Renal cortical epithelial cell (primary cell): Measurements from ENCODE around the gene TMEM61. TPM values are rescaled to one million over a fixed set of nuclear protein-coding genes. Genes with fewer than 3 reads are reported as not detected.
"Not testable (repeated sequence)": the region's sequence is repeated elsewhere in the genome, so short reads cannot be mapped to it uniquely, and the experiment has no call there.

Experiments used
- DNase-seq: peaks from one replicate; pipeline ENCODE4 v3.0.0-alpha.2; 2011; ENCODE audit warnings: low read depth
- total RNA-seq: library from RNA; depleted of rRNA; stranded (reverse); fragments of >200 nt; gene quantifications from 2 replicates; pipeline ENCODE4 v1.2.3, GENCODE V29; 2014

Gene TMEM61
- total RNA-seq, 1 donor from 2014 or later: 0.35 TPM

DNA sequence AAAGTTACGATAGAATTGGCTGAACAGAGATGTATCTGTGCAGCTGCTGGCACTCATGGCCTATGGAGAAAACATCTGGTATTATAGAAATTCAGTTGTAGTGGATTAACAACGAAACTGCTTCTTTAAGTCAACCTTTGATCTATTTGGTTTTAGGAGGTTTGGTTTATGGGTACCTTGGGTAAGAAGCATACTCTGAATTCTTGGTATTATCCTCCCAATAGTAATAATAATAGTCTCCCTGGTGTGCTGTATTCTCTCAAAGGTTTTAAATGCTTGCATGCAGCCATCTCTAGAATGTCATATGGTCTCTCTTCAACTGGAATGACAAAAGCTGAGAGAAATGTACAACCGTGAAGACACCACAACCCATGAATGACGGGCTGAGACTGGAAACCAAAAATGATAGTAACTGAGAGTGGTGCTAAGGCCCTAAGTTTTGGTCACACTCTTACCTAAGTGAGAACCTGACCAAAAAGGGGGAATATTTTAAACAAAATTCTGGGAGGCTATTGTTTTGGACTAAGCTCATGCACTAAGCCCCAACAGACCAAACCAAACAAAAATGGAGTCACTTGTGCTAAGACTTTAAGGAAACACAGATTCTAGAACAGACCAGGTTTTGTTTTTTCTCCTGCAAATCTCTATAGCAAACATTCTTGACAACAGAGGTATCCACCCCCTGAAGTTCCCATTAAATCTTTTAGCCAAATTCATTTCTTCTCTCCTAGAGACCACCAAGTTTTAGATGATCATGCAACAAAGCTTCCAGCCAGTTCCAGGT is 17.6 kb upstream of the TMEM61 start:
- DNase-seq: no peak

DNA sequence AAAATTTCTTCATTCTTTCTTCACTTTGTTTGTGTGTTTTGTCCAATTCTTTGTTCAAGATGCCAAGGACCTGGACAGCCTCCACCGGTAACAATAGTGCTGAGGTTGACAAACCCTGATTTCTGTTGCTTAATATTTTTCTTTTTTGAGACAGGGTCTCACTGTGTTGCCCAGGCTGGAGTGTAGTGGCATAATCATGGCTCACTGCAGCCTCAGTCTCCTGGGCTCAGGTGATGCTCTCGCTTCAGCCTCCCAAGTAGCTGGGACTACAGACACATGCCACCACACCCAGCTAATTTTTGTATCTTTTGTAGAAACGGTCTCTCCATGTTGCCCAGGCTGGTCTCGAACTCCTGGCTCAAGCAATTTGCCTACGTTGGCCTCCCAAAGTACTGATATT is 16.6 kb upstream of the TMEM61 start:
- not testable (repeated sequence) for DNase-seq

DNA sequence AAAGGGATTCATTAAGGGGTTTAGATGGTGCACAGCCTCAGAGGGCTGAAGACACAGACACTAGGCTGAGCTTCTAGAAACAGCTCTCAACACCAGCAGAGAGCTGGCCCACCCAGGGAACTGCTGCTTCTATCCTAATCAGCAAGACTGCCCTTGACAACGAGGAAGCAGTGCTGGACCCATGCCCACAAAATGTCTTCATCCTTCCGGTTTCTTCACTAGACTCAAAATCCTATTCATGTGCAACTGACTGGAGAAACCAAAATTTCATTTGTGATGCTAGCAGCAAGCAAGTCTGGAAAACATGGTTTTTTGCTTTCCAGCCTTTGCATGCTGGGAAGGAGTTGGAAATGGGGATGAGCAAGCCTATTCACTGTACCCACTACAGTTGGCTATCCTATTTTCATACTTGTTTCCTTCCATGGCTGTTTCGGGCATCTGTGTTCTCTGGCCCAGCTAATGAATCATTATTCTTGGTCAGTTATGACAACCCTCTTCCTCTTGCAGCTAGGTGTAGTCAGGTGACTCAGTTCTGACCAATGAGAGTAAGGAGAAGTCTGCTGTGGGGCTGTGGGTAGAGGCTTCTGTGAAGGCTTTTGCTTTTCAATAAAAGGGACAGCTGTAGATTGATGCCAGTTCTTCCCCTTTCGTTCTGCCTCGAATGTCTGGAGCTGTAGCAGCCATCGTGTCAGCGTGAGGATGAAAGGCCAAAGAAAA is 14.6 kb upstream of the TMEM61 start:
- no peak for DNase-seq

DNA sequence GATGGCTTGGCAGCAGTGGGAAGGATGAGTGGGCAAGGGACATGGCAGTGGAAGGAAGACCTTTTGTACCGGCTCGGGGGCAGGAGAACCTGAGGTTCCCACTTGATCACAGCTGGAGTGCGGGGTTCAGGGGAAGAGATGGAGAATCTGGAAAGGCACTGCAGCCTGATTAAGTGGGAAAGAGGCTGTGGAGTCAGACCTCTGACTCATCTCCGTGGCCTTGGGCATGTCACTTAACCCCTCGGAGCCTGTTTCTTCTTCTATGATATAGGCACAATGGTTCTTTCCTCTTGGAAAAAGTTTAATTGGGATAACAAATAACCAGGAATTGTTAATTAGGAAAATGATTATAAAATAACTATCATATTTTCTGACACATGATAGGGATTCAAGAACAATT is 13.1 kb upstream of the TMEM61 start:
- DNase-seq: no peak

DNA sequence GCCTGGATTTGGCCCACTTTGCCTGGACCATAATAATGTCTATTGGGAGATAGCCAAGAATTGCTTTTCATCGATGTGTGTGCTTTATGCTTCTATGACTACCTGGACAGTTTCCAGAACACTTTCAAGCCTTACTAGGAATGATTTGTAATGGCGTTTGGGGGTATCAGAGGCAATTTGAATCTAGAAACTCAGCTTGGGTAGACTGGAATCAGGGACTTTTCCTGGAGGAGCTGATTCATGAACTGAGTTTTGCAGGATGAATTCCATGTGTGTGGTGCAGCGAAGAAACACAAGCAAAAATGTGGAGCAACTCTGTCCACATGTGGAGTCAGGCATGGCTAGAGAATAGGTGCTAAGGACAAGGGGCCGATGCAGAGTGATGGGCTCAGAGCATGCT is 11.9 kb upstream of the TMEM61 start:
- no peak for DNase-seq

DNA sequence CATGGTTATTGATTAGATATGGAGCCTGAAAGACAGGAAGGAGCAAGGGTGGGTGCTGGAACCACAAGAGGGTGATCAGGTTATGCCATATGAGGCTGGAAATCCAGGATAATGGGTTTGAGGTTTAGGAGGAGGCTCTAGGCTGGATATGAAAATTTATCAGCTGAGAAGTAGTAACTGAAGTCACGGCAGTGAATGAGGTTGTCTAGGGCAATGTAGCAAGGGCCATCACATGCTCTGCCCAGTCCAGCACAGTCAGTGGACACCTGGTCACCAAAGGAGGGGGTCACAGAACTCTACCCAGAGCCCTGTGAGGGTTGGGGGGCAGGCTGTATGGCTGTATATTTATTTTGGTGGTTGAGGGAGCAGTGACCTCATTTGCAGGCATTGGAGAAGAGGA is 10.5 kb upstream of the TMEM61 start:
- DNase-seq: no peak

DNA sequence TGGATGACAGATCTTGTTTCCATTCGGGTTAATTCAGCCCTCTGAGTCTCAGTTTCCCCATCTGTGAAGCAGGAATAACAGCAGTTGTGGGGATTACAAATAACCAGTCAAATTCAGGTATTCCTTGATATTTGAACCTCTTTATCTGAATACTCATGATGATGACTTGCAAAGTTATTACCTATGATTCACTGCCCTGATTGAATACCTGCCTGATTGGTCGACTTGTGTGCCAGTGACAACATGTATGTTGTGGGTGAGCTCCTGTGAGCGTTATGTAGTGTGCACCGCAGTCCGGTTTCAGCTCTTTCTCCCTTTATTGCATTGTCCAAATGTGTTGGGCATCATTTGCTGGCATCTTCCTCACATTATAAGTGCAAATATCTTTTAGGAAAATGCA is 9.5 kb upstream of the TMEM61 start:
- DNase-seq: no peak

DNA sequence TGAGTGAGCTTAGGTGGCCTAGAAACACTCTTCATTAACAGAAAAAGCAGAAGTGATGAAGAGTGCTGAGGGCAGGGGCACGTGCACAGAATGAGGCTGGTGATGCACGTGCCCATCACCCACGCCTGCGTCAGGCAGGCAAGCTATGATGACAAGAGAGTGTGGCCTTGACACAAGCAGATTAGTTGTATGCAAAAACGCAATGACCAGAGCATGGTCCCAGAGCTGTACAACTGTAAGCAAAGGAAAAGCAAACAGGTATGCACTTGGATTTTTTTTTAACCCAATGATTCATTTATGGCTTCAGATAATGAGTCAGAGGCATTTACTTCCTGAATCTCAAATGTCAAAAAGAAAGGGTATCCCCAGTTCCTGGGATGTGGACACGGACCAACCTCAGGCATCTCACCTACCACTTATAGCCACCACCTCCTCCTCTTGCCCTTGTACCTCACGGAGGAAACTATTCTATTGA is 9.1 kb upstream of the TMEM61 start:
- peak; percentile 93 for DNase-seq

DNA sequence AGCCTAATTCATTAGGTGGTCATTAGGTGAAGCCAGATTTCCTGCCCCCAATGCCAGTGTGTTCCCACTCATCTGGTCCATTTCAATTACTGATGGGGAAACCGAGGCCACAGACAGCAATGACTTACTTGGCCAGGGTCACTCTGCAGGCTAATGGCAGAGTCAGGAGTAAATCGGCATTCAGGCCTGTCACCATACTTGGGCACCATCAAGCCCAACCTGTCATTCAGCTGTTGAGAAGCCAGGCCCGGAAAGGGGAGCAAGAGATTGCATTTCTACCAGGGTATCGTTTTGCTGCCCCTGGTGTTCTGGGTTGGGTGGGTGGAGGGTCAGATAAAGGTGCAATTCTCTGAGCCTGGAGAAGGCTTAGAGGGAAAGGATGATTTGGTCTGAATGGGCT is 8.0 kb upstream of the TMEM61 start:
- DNase-seq: no peak

DNA sequence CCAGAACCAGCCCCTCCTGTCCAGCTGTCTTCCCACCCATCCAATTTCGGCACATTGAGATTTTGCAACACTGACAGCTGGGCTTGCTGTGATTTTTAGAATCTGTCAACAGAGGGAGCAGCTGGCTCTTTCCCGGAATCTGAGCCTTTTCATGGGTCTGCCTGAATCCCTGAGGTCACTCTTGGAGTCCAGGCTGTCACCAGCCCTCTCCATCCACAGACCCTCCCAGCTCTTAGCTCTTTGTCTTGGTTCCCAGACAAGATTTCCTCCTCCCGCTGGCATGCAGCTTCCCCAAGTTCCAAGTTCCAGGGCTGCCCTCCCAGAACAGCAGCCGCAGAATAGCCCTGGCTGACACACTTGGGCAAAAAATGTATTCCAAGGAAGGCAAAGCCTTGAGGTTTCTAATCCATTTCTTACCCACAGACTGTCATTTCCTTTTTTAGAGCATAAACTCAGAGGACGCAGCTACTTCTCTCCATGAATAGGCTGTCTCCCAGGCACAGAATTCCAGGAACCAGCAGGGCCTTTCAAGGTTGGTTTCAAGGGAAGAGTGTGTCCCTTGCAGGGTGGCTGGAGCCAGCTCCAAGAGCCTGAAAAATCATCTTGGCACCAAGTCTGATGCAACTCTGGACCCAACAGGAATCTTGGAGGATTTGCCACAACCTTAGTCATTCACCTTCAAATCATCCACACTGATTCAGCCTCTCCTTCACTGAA is 7.1 kb upstream of the TMEM61 start:
- DNase-seq: no peak

DNA sequence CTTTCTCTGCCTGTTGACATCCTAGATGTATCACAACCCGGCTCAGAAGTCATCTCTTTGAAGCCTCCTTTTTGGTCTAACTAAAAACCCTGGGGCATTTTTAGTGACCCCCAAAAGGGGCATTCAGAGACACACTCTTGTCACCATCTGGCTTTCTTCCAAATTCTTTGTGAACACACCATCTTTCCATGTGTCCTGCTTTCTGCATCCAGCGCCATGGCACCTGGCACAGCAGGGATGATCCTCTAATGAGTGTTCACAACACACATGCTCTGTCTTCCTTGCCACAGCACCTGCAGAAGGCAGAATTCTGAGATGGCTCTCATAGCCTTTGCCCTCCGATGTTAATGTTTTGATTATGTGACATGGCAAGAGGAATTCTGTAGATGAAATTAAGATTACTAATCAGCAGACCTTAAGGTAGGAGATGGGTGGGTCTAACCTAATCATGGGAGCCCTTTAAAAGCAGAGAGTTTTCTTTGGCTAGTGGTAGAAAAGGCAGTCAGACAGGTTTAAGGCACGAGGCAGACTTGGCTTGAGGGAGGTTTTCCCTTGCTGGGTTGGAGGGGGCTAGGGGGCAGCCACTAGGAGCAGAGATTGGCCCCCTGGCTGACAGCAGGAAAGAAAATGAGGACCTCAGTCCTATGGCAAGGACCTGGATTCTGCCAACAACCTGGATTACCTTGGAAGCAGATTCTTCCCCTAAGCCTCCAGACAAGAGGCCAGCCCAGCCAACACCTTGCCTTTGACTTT is 4.9 kb upstream of the TMEM61 start:
- no peak for DNase-seq

DNA sequence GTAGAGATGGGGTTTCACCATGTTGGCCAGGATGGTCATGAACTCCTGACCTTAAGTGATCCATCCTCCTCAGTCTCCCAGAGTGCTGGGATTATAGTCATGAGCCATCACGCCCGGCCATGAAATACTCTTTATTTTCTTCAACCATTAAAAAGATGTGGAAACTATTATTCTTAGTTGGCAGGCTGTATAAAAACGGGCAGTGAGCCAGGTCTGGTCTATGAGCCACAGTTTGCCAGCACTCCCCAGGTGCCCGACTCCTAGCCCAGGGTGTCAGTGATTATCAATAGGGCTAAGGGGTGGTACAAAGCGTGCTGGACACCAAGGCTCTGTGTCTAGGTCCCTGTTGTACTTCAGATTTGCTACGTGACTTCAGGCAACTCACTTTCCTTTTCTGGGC is 3.7 kb upstream of the TMEM61 start:
- DNase-seq: peak; percentile 47

DNA sequence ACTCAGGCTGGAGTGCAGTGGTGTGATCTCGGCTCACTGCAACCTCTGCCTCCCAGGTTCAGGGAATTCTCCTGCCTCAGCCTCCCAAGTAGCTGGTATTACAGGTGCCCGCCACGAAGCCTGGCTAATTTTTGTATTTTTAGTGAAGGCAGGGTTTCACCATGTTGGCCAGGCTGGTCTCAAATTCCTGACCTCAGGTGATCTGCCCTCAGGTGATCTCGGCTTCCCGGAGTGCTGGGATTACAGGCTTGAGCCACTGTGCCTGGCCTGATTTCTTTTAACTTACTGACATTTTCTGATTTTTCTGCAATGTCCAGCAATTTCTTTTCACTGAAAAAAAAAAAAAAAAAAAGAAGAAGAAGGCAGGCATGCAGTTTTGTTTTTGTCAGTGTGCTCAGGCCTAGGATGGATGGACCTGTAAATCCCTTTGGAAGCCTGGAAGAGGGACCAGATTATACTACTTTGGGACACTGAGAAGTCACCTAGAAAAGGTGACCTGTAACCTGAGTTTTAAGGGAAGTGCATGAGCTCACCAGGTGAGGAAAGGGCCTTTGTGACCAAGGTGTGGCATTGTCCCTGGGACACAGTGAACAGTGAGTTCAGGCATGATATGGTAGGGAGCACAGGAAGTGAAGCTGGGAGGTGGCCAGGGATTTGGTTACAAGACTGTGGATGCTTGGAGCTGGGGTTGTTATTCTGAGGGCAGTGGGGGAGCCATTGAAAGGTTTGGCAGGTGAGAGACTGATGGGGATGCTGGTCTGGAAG is 2.7 kb upstream of the TMEM61 start:
- DNase-seq: no peak

DNA sequence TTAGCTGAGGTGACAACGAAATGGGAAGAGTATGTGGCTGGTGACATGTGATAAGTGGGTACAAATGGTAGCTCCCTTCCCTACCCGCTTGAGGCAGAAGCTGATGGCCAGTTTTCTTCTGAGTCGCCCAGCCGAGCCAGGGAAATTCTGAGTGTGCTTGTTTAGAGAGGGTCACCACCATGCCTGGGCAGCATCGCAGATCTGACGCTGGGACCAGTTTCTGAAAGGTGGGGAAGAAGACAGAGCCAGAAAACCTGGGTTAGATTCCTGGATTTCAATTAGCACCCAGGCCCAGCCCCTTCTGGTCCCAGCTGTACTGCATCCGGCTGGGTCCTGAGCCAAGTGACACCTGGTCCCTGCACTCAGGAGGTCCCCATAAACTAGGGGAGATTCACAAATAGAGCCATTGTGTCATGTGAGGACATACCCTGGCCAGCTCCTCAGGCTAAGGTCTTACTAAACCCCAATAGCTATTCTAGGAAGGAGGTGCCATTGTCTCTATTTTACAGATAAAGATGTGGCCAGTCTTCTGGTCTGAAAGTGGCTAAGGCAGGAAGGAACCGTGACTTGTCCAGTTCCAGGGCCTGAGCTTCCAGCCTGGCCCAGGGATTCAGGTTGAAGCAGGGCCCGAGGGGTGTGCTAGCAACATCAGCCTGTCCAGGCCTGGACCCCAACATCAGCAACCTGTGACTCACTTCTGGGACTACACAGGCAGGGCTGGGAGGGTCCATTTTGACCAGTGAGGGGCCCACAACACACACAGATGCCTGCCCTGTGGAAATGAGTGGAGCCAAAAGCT is 1.7 kb upstream of the TMEM61 start:
- DNase-seq: no peak

DNA sequence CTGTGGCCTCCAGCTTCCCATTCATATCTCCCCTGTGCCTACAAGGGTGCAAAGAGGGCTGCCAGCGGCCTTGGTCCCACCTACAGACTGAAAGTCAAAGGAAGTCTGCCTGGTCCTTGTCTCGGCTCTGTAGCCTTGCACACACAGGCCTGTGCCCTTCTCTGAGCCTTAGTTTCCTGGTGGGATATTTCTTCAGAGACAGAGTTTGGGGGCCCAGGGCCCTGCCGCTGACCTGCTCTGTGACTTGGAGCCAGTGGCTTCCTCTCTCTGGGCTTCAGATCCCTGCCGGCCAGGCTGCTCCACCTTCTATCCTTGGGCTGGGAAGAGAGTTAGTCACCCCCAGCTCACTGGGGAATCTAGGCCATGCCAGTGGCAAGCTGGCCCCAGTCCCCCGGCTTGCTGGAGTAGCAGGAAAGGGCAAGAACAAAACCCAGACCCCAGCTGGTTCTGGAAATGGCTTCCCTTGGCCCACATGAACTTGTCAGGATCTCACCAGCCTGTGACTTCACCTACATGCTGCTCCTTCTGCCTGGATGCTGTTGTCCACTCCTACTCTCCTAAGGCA is 1.0 kb upstream of the TMEM61 start:
- DNase-seq: no peak

DNA sequence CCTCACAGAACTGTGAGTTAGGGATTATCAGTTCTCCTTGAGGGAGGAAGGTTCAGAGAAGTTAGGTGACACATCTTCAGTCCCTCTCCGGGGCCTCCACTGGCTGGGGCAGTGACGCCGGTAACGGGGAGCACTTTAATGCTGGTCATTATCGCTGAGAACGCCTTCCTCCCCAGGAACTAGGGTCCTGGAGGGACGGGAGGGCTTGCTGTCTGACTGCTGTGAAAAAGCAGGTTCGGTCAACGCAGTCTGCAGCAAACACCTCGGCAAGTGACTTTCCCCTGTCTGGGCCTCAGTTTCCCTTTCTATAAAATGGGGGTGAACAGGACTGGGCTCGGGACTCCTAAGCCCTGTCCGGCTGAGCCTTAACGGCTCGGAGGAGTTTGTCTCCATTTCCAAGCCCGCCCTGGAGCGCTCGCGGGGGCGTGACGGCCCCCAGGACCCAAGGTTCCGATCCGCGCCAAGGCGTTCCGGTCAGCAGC is 341 bp upstream of the TMEM61 start:
- DNase-seq: no peak

DNA sequence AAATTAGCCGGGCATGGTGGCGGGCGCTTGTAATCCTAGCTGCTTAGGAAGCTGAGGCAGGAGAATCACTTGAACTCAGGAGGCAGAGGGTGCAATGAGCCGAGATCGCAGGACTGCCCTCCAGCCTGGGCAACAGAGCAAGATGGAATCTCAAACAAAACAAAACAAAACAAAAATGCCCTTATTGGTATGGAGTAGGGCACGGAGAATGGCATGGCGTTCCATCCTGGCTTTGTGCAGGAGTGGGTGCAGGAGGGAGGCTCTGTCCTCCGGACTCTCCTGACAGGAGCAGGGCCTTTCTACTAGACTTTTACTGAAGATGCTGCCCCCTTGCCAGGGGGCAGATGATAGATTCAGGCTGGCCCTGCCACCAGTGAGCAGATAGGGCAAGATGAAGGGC is 1.0 kb downstream of the TMEM61 start:
- DNase-seq: no peak

DNA sequence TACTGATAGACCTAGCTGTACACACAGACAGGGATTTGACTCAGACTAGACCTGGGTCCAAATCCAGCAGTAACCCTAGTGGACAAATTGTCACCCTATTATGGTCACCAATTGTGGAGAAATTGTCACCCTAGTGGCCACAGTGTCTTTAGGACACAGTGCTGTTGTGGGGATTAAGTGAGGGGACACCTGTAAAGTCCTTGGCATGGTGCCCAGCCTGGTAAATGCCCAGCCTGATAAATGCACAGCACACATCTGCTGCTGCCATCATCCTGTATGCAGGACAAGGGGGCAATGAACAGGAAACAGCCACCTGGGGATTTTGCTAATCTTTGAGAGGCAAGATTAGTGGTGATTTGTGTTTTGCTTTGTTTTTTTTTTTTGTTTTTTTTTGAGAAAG is 2.3 kb downstream of the TMEM61 start:
- DNase-seq: no peak

DNA sequence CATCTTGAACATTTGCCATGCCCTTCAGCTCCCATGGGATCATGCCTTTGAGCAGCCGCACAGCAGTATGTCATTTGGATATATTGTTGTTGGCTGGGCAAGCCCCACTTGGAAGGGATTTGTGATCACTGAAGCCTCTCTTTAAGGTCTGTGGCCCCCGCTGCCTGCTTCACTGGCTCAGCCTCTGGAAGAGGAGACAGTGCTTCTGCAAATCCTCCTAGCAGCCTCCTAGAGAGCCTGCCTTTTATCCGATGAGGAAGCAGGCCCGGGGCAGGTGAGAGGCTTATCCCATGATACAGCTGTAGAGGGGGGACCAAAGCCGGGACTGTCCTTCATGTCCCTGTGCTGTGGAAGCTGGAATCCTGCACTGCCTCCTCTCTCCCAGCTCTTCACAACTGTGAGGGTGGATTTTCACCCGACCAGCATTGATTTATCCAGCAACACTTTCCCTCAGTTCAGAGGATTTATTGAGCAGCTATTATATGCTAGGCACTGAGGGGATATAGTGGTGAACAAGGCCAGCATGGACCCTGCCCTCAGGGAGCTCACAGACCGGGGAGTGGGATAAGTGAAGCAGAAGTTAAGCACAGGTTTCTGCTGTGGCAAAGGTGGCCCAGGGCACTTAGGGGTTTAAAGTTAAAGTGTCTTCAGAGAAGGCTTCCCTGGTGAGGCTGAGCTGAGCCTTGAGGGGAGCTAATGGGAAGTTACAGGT is 3.9 kb downstream of the TMEM61 start:
- DNase-seq: no peak
